Stimulated activated CD8-positive, alpha-beta memory T cell treated with anti-CD3 and anti-CD28 coated beads, Interleukin-7, amount 100 ng/mL, for 24 hours (primary cell): Measurements from ENCODE around the gene SMIM36.
"Not testable (repeated sequence)": the region's sequence is repeated elsewhere in the genome, so short reads cannot be mapped to it uniquely, and the experiment has no call there.

Experiments
- DNase-seq: peaks from one replicate; pipeline ENCODE4 v3.0.0-alpha.2; 2020; ENCODE audit warnings: low read depth

Gene SMIM36

GRCh38 chr17:55454906-55455474 is 56.3 kb downstream of the SMIM36 start:
- no peak for DNase-seq

GRCh38 chr17:55453839-55454557 is 57.3 kb downstream of the SMIM36 start:
- no peak for DNase-seq

GRCh38 chr17:55452139-55452790 is 59.0 kb downstream of the SMIM36 start:
- no peak for DNase-seq

GRCh38 chr17:55451758-55452138 is 59.5 kb downstream of the SMIM36 start:
- no peak for DNase-seq

GRCh38 chr17:55451203-55451641 is 60.0 kb downstream of the SMIM36 start:
- no peak for DNase-seq

GRCh38 chr17:55450232-55450825 is 60.9 kb downstream of the SMIM36 start:
- DNase-seq = no peak

GRCh38 chr17:55448681-55449080 is 62.6 kb downstream of the SMIM36 start:
- DNase-seq = no peak

- DNase-seq = no peak
These were observed 64.6 kb downstream of the SMIM36 start for GRCh38 chr17:55446581-55447205.

GRCh38 chr17:55446004-55446403 is 65.2 kb downstream of the SMIM36 start:
- DNase-seq = not testable (repeated sequence)

- DNase-seq = no peak
These were observed 66.5 kb downstream of the SMIM36 start for GRCh38 chr17:55444471-55445441.

GRCh38 chr17:55443904-55444303 is 67.3 kb downstream of the SMIM36 start:
- DNase-seq = no peak

- DNase-seq = no peak
These were observed 68.1 kb downstream of the SMIM36 start for GRCh38 chr17:55442953-55443683.

GRCh38 chr17:55442462-55442861 is 68.8 kb downstream of the SMIM36 start:
- no peak for DNase-seq

GRCh38 chr17:55441544-55441943 is 69.7 kb downstream of the SMIM36 start:
- no peak for DNase-seq

- no peak for DNase-seq
These were observed 70.9 kb downstream of the SMIM36 start for GRCh38 chr17:55440391-55440790.

GRCh38 chr17:55437159-55437605 is 74.1 kb downstream of the SMIM36 start:
- no peak for DNase-seq

GRCh38 chr17:55436224-55437158 is 74.8 kb downstream of the SMIM36 start:
- DNase-seq = no peak

- no peak for DNase-seq
These were observed 75.8 kb downstream of the SMIM36 start for GRCh38 chr17:55435408-55435807.

GRCh38 chr17:55434721-55435120 is 76.5 kb downstream of the SMIM36 start:
- DNase-seq = no peak
